Thyroid gland (tissue), 4 donors: ENCODE data around the gene KIF12.

Source experiments
- POLR2A ChIP-seq, 2 donors: fragments of 450-650 bp; IDR thresholded peaks; one replicate each; pipeline ENCODE4 v1.6.1; 2017; ENCODE audit warnings: antibody characterized with exemption in 2 of 2, mild to moderate bottlenecking in 2 of 2, moderate library complexity in 1 of 2
- TF ChIP-seq, protein P1 (sequence below), 6 experiments: fragments of 200-600 bp in 3 of 6; fragments of 450-650 bp in 3 of 6; sonication (generic) in 3 of 6; IDR thresholded peaks; one replicate each; pipeline ENCODE4 v1.5.1; 2016 to 2019; ENCODE audit warnings: antibody characterized with exemption in 6 of 6, mild to moderate bottlenecking in 2 of 6, inconsistent platforms in 1 of 6, moderate library complexity in 1 of 6

DNA sequence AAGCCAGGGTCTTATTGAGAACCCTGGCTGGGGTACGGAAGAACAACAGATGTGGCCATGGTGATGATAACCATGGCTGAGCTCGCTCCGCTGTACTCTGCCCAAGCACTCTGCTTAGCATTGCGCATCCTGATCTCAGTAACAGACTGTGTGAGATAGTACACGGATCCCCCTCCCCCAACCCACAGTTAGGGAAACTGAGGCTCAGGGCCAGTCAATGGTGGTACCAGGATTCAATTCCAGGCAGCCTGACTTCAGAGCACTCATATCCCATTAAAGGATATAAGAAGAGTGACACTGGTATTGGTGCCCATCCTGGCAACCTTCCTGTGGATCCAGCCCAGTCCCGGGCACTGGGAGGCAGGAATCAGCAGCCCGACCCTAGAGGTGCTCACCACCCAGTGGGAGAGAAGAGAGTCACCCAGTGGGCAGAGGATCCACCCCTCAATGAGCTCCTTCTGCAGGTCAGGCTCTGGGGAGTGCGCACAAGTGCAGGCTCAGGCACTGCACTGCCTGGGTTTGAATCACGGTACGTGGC, 26.5 kb upstream of the KIF12 start:
- TF ChIP-seq, protein P1, sequence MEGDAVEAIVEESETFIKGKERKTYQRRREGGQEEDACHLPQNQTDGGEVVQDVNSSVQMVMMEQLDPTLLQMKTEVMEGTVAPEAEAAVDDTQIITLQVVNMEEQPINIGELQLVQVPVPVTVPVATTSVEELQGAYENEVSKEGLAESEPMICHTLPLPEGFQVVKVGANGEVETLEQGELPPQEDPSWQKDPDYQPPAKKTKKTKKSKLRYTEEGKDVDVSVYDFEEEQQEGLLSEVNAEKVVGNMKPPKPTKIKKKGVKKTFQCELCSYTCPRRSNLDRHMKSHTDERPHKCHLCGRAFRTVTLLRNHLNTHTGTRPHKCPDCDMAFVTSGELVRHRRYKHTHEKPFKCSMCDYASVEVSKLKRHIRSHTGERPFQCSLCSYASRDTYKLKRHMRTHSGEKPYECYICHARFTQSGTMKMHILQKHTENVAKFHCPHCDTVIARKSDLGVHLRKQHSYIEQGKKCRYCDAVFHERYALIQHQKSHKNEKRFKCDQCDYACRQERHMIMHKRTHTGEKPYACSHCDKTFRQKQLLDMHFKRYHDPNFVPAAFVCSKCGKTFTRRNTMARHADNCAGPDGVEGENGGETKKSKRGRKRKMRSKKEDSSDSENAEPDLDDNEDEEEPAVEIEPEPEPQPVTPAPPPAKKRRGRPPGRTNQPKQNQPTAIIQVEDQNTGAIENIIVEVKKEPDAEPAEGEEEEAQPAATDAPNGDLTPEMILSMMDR (IDR thresholded peaks at IDR 0.05): no peak
- TF ChIP-seq POLR2A (IDR thresholded peaks at IDR 0.05): no peak
